GM12875 (cell line): ENCODE measurements around the gene MBOAT2.

ENCODE experiments used
- H3K4me3 ChIP-seq: one replicate; pipeline ENCODE4 v1.5.1; 2011; ENCODE audit warnings: low read depth, low read length, control low read depth
- TF ChIP-seq, protein P1 (sequence below): IDR thresholded peaks from 2 replicates; pipeline ENCODE4 v1.5.1; 2011; ENCODE audit warnings: low read depth, mild to moderate bottlenecking, control low read depth, inconsistent platforms, low read length, moderate library complexity, borderline replicate concordance; ENCODE audit not compliant: insufficient read depth

MBOAT2 gene

DNA sequence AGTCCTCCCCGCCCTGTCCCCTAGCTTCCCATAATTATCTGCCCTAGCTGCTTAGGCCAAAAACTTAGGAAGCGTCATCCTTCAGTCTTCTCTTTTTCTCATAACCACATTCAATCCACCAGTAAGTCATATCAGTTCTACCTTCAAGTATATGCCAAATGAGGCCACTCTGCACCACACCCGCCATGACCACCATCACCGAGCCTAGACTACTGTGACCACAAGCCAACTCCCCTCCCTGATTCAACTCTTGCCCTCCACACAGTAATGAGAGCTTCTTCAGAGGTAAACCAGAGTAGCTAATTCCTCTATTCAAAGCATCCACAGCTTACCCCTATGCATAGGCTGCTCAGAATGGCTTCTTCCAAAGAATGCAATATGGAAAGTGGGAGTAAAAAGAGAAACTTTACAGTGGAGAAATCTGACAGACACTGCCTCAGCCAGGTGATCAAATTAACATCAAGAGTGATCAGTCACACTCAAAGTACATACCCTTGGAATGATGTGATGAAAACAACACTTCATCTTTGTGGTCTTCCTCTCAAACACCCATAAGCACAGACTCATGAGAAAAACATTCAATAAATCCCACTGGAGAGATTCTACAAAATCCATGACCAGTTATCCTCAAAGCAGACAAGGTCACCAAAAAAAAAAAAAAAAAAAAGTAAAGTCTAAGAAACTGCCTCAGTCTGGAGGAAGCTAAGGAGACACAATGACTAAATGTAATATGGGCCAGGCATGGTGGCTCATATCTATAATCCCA, 17.7 kb downstream of the MBOAT2 start:
- TF ChIP-seq, protein P1, sequence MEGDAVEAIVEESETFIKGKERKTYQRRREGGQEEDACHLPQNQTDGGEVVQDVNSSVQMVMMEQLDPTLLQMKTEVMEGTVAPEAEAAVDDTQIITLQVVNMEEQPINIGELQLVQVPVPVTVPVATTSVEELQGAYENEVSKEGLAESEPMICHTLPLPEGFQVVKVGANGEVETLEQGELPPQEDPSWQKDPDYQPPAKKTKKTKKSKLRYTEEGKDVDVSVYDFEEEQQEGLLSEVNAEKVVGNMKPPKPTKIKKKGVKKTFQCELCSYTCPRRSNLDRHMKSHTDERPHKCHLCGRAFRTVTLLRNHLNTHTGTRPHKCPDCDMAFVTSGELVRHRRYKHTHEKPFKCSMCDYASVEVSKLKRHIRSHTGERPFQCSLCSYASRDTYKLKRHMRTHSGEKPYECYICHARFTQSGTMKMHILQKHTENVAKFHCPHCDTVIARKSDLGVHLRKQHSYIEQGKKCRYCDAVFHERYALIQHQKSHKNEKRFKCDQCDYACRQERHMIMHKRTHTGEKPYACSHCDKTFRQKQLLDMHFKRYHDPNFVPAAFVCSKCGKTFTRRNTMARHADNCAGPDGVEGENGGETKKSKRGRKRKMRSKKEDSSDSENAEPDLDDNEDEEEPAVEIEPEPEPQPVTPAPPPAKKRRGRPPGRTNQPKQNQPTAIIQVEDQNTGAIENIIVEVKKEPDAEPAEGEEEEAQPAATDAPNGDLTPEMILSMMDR: no peak
- no peak overlapping the region for H3K4me3 ChIP-seq

DNA sequence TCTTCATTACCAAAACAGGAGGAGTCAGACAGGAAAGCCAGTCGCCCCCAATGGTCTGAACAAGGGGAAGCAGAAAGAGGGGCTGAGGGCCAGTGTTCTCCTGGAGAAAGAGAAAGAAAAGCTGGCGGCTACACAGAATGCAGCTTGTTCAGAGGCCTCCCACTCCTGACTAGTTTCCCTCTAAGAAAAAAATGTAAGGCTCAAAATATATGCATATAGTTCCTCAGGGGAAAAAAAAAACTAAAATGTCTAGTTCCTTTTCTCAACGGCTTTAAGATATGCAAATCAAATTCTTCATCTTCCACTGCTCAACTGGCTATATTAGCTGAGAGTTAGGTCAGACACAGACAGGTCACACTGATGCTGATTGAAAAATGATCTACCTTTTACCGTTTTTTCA, 18.6 kb downstream of the MBOAT2 start:
- no peak overlapping the region for H3K4me3 ChIP-seq
- TF ChIP-seq, protein P1: no peak

DNA sequence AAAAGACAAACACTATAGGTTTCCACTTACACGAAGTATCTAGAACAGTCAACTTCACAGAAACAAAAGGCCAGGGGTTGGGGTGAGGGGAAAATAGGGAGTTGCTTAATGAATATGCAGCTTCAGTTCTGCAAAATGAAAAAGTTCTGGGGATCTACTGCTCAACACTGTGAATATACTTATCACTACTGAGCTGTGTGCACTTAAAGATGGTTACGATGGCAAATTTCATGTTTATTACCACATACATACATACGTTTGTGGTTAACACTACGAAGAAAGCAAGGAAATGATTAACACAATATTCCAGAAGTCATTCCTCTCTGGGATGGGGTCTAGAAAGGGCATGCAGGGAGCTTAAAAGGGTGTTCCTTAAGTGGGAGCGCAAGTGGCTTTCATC, 19.3 kb downstream of the MBOAT2 start:
- H3K4me3 ChIP-seq: no peak overlapping the region

DNA sequence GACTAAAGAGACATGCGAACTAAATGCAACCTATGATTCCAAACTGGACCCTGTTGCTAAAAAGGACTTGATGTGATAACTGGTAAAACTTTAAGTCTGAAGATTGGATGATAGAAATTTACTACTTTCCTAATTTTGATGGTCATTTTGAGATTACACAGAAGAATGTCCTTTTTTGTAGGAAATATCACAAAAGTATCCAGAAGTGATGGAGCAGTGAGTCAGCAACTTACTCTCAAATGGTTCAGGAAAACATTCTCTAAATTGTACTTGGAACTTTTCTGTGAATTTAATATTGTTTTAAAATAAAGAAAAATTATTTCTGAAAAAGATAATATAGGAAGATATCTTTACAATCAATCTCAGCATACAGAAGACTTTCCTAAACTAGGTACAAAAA, 19.9 kb downstream of the MBOAT2 start:
- H3K4me3 ChIP-seq: no peak overlapping the region
- TF ChIP-seq, protein P1: no peak

More for the DNA sequence above, 19.3 kb downstream of the MBOAT2 start:
- TF ChIP-seq, protein P1: no peak

DNA sequence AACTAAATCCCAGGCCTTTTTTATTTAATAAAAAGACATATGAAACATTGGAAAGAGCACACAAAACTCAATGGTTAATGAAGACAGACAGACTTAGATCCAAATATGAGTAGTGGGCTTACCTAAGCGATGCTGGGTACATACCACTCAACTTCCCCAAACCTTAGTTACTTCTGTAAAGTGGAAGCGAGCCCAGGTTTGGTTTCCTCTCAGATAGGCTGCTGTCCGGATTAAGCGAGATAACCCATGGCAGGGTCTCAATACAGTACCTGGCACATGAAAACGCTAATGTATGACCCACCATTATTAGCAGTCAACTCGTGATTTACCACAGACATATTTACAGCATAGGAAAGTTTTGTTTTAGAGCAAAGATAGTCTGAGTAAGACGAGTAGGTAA, 21.6 kb downstream of the MBOAT2 start:
- no peak overlapping the region for H3K4me3 ChIP-seq
- TF ChIP-seq, protein P1: no peak

DNA sequence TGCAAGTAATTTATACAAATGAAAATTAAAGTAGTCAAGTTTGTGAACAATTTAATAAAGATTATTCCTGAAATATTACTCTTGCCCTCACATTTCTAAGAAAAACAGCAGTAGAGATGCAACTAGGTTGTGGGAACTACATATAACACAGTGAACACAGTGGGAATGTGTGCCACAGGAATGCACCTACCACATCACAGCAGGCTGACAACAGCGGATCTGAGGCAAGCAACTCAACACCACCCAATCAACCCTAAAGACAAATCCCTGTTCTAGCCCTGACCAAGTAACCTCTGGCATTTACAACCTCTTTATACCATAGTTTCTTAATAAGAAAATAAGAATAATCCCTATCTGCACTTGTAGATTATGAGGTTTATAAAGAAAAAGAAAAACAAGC, 23.4 kb downstream of the MBOAT2 start:
- TF ChIP-seq, protein P1: no peak
- no peak overlapping the region for H3K4me3 ChIP-seq

DNA sequence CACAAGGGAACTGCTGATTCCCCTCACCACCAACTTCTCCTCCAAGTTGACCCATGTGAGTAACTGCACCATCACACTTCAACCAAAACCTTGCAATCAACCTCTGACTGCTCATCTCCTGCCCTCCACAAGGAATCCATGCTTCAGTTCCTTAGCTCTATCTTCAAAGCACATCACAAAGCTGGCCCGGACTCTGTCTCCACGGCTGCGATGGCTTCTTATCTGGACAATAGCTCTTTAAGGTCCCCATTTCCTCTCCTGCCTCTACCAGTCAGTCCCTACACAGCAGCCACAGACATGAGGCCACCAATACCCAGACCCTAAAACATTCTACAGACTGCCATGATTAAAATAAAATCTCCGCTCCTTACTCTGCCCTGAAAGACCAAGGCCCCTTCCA, 25.7 kb downstream of the MBOAT2 start:
- TF ChIP-seq, protein P1: no peak
- H3K4me3 ChIP-seq: no peak overlapping the region
